IMR-90 (cell line): ENCODE measurements around the gene VIPR2. TPM values are rescaled to one million over a fixed set of nuclear protein-coding genes. Genes with fewer than 3 reads are reported as not detected.

Experiments used
- ATAC-seq: fragments of 200-7000 bp; cut with Tn5 transposase; 2 replicates; pipeline ENCODE4 v1.9.1; 2020; ENCODE audit warnings: low read depth, mild to moderate bottlenecking, moderate library complexity
- BruUV-seq: library from RNA; stranded (reverse); fragments of 400-500 nt; replicated peaks from 2 replicates; lab custom pipeline; 2021; lab: Mats Ljungman, UMichigan
- CTCF ChIA-PET: fragments of 300-600 bp; formaldehyde crosslinking; extraction: SDS; loops from one replicate; lab custom pipeline; 2021; ENCODE audit warnings: antibody characterized with exemption; lab: Yijun Ruan, JAX
- POLR2A ChIA-PET: fragments of 300-600 bp; sonication (Branson Sonifier 250); formaldehyde crosslinking; loops from one replicate; lab custom pipeline; 2022; ENCODE audit warnings: antibody characterized with exemption; ENCODE audit not compliant: unreplicated experiment; lab: Charles Lee
- DNase-seq: peaks from one replicate; pipeline ENCODE4 v3.0.0; 2013
- H2AFZ ChIP-seq: replicated peaks from 2 replicates; pipeline ENCODE3; 2013; ENCODE audit warnings: low read length, mild to moderate bottlenecking; ENCODE audit not compliant: poor library complexity
- H2AK5ac ChIP-seq: 2 replicates; pipeline ENCODE4 v1.6.1; 2013; ENCODE audit warnings: low read depth, low read length, inconsistent platforms
- H2AK9ac ChIP-seq: replicated peaks from 2 replicates; pipeline ENCODE3; 2013; ENCODE audit warnings: mild to moderate bottlenecking, low read depth, low read length, moderate library complexity; ENCODE audit not compliant: poor library complexity
- H2BK120ac ChIP-seq: 2 replicates; pipeline ENCODE4 v1.6.1; 2013; ENCODE audit warnings: low read depth, low read length, inconsistent platforms
- H2BK15ac ChIP-seq: 3 replicates; pipeline ENCODE4 v1.6.1; 2013; ENCODE audit warnings: low read depth, low read length, inconsistent platforms
- H2BK20ac ChIP-seq: 2 replicates; pipeline ENCODE4 v1.6.1; 2013; ENCODE audit warnings: low read depth, mild to moderate bottlenecking, inconsistent platforms, low read length, moderate library complexity
- H2BK5ac ChIP-seq: 2 replicates; pipeline ENCODE4 v1.6.1; 2013; ENCODE audit warnings: mild to moderate bottlenecking, low read depth, low read length, inconsistent platforms; ENCODE audit not compliant: poor library complexity, severe bottlenecking
- H3K14ac ChIP-seq: replicated peaks from 2 replicates; pipeline ENCODE4 v1.6.1; 2013; ENCODE audit warnings: low read depth, low read length, inconsistent platforms
- H3K18ac ChIP-seq: 2 replicates; pipeline ENCODE4 v1.6.1; 2013; ENCODE audit warnings: low read depth, low read length, control low read depth
- H3K23ac ChIP-seq: 2 replicates; pipeline ENCODE4 v1.6.1; 2013; ENCODE audit warnings: low read depth, low read length, inconsistent platforms
- H3K27ac ChIP-seq: 2 replicates; pipeline ENCODE4 v1.5.1; 2013; ENCODE audit warnings: mild to moderate bottlenecking, control low read depth, low read length; ENCODE audit not compliant: insufficient read depth
- H3K27me3 ChIP-seq: 2 replicates; pipeline ENCODE4 v1.6.1; 2013; ENCODE audit warnings: low read length; ENCODE audit not compliant: control insufficient read depth, insufficient read depth
- H3K36me3 ChIP-seq: 2 replicates; pipeline ENCODE4 v1.6.1; 2013; ENCODE audit warnings: low read length, mixed read lengths; ENCODE audit not compliant: control insufficient read depth, insufficient read depth
- H3K4ac ChIP-seq: 2 replicates; pipeline ENCODE4 v1.6.1; 2013; ENCODE audit warnings: low read depth, low read length, inconsistent platforms
- H3K4me1 ChIP-seq: 2 replicates; pipeline ENCODE4 v1.6.1; 2013; ENCODE audit warnings: low read length, mixed read lengths; ENCODE audit not compliant: control insufficient read depth, insufficient read depth
- H3K4me2 ChIP-seq: 2 replicates; pipeline ENCODE4 v1.6.1; 2013; ENCODE audit warnings: low read depth, mild to moderate bottlenecking, control low read depth, low read length, moderate library complexity
- H3K4me3 ChIP-seq: 2 replicates; pipeline ENCODE4 v1.5.1; 2013; ENCODE audit warnings: low read depth, mild to moderate bottlenecking, control low read depth, low read length, moderate library complexity; ENCODE audit not compliant: insufficient read depth
- H3K56ac ChIP-seq: 2 replicates; pipeline ENCODE4 v1.6.1; 2013; ENCODE audit warnings: low read length, inconsistent platforms; ENCODE audit not compliant: insufficient read depth; ENCODE audit errors: extremely low read depth
- H3K79me1 ChIP-seq, 2 experiments: 2 replicates each; pipeline ENCODE4 v1.6.1; 2013; ENCODE audit warnings: low read length in 2 of 2, inconsistent platforms in 1 of 2, low read depth in 1 of 2
- H3K9ac ChIP-seq: 2 replicates; pipeline ENCODE4 v1.6.1; 2013; ENCODE audit warnings: low read depth, low read length, control low read depth
- H3K9me1 ChIP-seq: 2 replicates; pipeline ENCODE4 v1.6.1; 2013; ENCODE audit warnings: low read length, inconsistent platforms; ENCODE audit not compliant: insufficient read depth
- H3K9me3 ChIP-seq: 2 replicates; pipeline ENCODE4 v1.6.1; 2013; ENCODE audit warnings: low read length; ENCODE audit not compliant: control insufficient read depth, insufficient read depth
- H4K20me1 ChIP-seq: 2 replicates; pipeline ENCODE4 v1.6.1; 2013; ENCODE audit warnings: low read length, inconsistent platforms; ENCODE audit not compliant: insufficient read depth
- H4K5ac ChIP-seq: 2 replicates; pipeline ENCODE4 v1.6.1; 2013; ENCODE audit warnings: mild to moderate bottlenecking, low read depth, low read length, control low read depth
- H4K8ac ChIP-seq, 2 experiments: 2 replicates each; pipeline ENCODE4 v1.6.1; 2013; ENCODE audit warnings: low read depth in 2 of 2, low read length in 2 of 2, control low read depth in 1 of 2, inconsistent platforms in 1 of 2
- H4K91ac ChIP-seq: 2 replicates; pipeline ENCODE4 v1.6.1; 2013; ENCODE audit warnings: low read depth, low read length, inconsistent platforms; ENCODE audit not compliant: insufficient read depth
- CHD1 ChIP-seq: IDR thresholded peaks from 2 replicates; pipeline ENCODE4 v1.6.1; 2012; ENCODE audit warnings: low read depth, low read length, improper control_type of control experiment
- ELK1 ChIP-seq: fragments of 150-350 bp; IDR thresholded peaks from 2 replicates; pipeline ENCODE4 v1.6.1; 2016; ENCODE audit warnings: low read depth, mild to moderate bottlenecking, low read length, moderate library complexity, borderline replicate concordance
- POLR2A ChIP-seq: IDR thresholded peaks from 2 replicates; pipeline ENCODE4 v1.6.1; 2012; ENCODE audit warnings: mild to moderate bottlenecking, low read depth, low read length
- RAD21 ChIP-seq: IDR thresholded peaks from 2 replicates; pipeline ENCODE4 v1.6.1; 2012; ENCODE audit warnings: low read length, improper control_type of control experiment
- SMC3 ChIP-seq: fragments of 150-350 bp; IDR thresholded peaks from 2 replicates; pipeline ENCODE4 v1.6.1; 2016; ENCODE audit warnings: low read depth, mild to moderate bottlenecking, antibody characterized with exemption, low read length, moderate library complexity
- WGBS, 2 experiments: methylation state at CpG; one replicate each; pipeline versions ENCODE4 v1.1.5 to v1.1.7; 2013; ENCODE audit warnings: missing lambda C conversion rate in 2 of 2; ENCODE audit not compliant: insufficient read length in 1 of 2; ENCODE audit errors: extremely low coverage in 2 of 2; 5-methylcytosine and 5-hydroxymethylcytosine counted together
- dilution Hi-C: fragments of 300-500 bp; cut with HindIII; formaldehyde crosslinking; loops from one replicate; pipeline ENCODE4 v1.14.3; 2018; ENCODE audit warnings: low sequenced_read_pairs; ENCODE audit not compliant: unreplicated experiment
- in situ Hi-C: fragments of 300-500 bp; cut with MboI; formaldehyde crosslinking; loops from 3 replicates; pipeline ENCODE4 v1.14.3; 2019; ENCODE audit warnings: low sequenced_read_pairs, inconsistent platforms, mixed read lengths
- intact Hi-C: fragments of 100-400 bp; cut with micrococcal nuclease; formaldehyde crosslinking; loops from 2 replicates; pipeline ENCODE4 v1.10.0; 2022
- polyA plus RNA-seq, 3 experiments: library from polyadenylated mRNA; depleted of rRNA; stranded (reverse); fragments of >200 nt; gene quantifications; 2 replicates each; pipeline ENCODE4 v1.2.3, GENCODE V29; 2012; ENCODE audit warnings: low replicate concordance in 1 of 3
- total RNA-seq: library from RNA; depleted of rRNA; stranded (reverse); fragments of >200 nt; gene quantifications from 2 replicates; pipeline ENCODE4 v1.2.3, GENCODE V29; 2012
- TF ChIP-seq, protein P1 (sequence below): conservative IDR thresholded peaks from 2 replicates; pipeline ENCODE4 v1.5.1; 2012; ENCODE audit warnings: mild to moderate bottlenecking, low read depth, low read length, improper control_type of control experiment

VIPR2 gene
- total and polyA plus RNA-seq, 2 of the 4 experiments (the other 2 are of a cell fraction), result not detected

DNA sequence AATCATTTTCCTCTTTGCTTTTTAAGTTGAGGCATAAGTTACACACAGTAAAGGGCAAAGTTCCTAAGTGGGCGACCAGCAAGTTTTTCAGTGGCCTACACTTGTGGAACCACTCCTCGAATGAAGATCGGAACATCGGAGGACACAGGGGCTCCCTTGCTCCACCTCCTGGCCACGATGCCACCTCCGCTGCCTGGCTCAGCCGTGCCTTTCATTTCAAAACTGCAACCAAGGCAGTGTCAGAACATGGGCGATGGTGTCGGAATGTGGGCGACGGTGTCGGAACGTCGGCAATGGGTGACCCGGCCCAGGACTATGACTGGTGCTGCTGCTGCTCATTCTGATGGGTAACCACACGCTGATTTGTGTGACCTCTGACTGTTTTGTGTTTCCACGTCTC, 9.6 kb upstream of the VIPR2 start:
- in situ Hi-C loops, result no loop called here
- no TSS peak for BruUV-seq

More for the DNA sequence above, 9.6 kb upstream of the VIPR2 start:
- Histone ChIP-seq H3K4ac (no peak overlapping the region), H3K9me1 (no peaks in the 10 kb centered on the region), H3K18ac (no peak overlapping the region), H4K5ac (no peak overlapping the region), H3K27ac (no peak overlapping the region), H3K23ac (no peak overlapping the region), H3K9ac (no peak overlapping the region), H3K79me1 (no peaks in the 10 kb centered on the region), H2AK5ac (no peak overlapping the region), H3K36me3 (no peaks in the 10 kb centered on the region), H2BK15ac (no peak overlapping the region), H2AK9ac (no peak overlapping the region), H3K14ac (no peak overlapping the region), H2BK120ac (no peak overlapping the region), H2AFZ (no peak overlapping the region), H3K27me3 (no peaks in the 10 kb centered on the region), H2BK5ac (no peak overlapping the region), H4K8ac (no peak overlapping the region), H2BK20ac (no peak overlapping the region), H3K4me1 (no peaks in the 10 kb centered on the region), H4K91ac (no peak overlapping the region), H3K4me3 (no peak overlapping the region), H3K4me2 (no peak overlapping the region), H3K9me3 (peaks cover 45% of the 10 kb centered on the region), H3K56ac (no peak overlapping the region), H4K20me1 (no peaks in the 10 kb centered on the region)
- CTCF ChIA-PET, result no interaction called here
- TF ChIP-seq CHD1 (no peak), ELK1 (no peak), SMC3 (no peak), RAD21 (no peak), POLR2A (no peak)
- TF ChIP-seq, protein P1, sequence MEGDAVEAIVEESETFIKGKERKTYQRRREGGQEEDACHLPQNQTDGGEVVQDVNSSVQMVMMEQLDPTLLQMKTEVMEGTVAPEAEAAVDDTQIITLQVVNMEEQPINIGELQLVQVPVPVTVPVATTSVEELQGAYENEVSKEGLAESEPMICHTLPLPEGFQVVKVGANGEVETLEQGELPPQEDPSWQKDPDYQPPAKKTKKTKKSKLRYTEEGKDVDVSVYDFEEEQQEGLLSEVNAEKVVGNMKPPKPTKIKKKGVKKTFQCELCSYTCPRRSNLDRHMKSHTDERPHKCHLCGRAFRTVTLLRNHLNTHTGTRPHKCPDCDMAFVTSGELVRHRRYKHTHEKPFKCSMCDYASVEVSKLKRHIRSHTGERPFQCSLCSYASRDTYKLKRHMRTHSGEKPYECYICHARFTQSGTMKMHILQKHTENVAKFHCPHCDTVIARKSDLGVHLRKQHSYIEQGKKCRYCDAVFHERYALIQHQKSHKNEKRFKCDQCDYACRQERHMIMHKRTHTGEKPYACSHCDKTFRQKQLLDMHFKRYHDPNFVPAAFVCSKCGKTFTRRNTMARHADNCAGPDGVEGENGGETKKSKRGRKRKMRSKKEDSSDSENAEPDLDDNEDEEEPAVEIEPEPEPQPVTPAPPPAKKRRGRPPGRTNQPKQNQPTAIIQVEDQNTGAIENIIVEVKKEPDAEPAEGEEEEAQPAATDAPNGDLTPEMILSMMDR, result no peak
- dilution Hi-C loops (no loop called here), intact Hi-C loops (no loop called here)
- POLR2A ChIA-PET, result no interaction called here
- ATAC-seq (no peak), DNase-seq (no peak)
- 72% methylated on average over 13 of the region's 17 CpGs; no CpG with 5 or more reads in 1 of the 2 experiments for WGBS, 2 experiments
